Activated naive CD4-positive, alpha-beta T cell treated with anti-CD3 and anti-CD28 coated beads, Interleukin-2, amount 50 U/mL, for 72 hours (primary cell): ENCODE measurements around the gene CD24. TPM values are rescaled to one million over a fixed set of nuclear protein-coding genes. Genes with fewer than 3 reads are reported as not detected.
"Not testable (repeated sequence)": the region's sequence is repeated elsewhere in the genome, so short reads cannot be mapped to it uniquely, and the experiment has no call there.

Experiments used
- ATAC-seq, 2 donors: fragments of 150-1000 bp; cut with Tn5 transposase; 2 replicates each; pipeline ENCODE4 v1.10.0; 2021; ENCODE audit warnings: mild to moderate bottlenecking in 2 of 2, moderate library complexity in 2 of 2
- DNase-seq, 2 donors: peaks; one replicate each; pipeline ENCODE4 v3.0.0; 2021 to 2022; ENCODE audit warnings: low spot score in 2 of 2
- H3K27ac Mint-ChIP-seq, 2 donors: one replicate each; pipeline ENCODE4 v1.8.0; 2022; ENCODE audit warnings: mild to moderate bottlenecking in 2 of 2, mixed read lengths in 2 of 2
- H3K36me3 Mint-ChIP-seq, 2 donors: one replicate each; pipeline ENCODE4 v1.8.0; 2022; ENCODE audit warnings: mixed read lengths in 2 of 2
- H3K9me3 Mint-ChIP-seq, 2 donors: one replicate each; pipeline ENCODE4 v1.8.0; 2022; ENCODE audit warnings: mixed read lengths in 2 of 2
- total RNA-seq, 2 donors: library from RNA; stranded (reverse); gene quantifications; one replicate each; pipeline ENCODE4 v1.2.3, GENCODE V29; 2022

CD24 gene
- total RNA-seq, result 1 to 10 TPM in 1 of 2 donors, under 1 TPM in 1; 0.89 to 1.9 TPM

- no peaks in the 10 kb centered on the region for H3K9me3 Mint-ChIP-seq
- ATAC-seq (peak; percentile 13 to 31), DNase-seq (peak in 1 of 2 donors; percentile 19)
- H3K36me3 Mint-ChIP-seq, result no peaks in the 10 kb centered on the region
- H3K27ac Mint-ChIP-seq, result no peak within 1 kb of the TSS
Measured at GRCh38 chr6:106974336-106974998, at the start of gene CD24. CD24 (minus strand) TSS chr6:106974729; CDS start chr6:106974646, 83 bp downstream.

GRCh38 chr6:107021446-107022185 lies 47.1 kb upstream of the CD24 start:
- no peak for DNase-seq
- peak overlapping the region in 1 of 2 donors; percentile 19 for H3K27ac Mint-ChIP-seq
- H3K9me3 Mint-ChIP-seq, result no peaks in the 10 kb centered on the region
- ATAC-seq, result no peak
- no peaks in the 10 kb centered on the region for H3K36me3 Mint-ChIP-seq

GRCh38 chr6:107020239-107020638 lies 45.7 kb upstream of the CD24 start:
- ATAC-seq, result no peak
- Mint-ChIP-seq H3K36me3 (no peaks in the 10 kb centered on the region), H3K9me3 (no peaks in the 10 kb centered on the region), H3K27ac (no peak overlapping the region)
- DNase-seq, result no peak

DNA sequence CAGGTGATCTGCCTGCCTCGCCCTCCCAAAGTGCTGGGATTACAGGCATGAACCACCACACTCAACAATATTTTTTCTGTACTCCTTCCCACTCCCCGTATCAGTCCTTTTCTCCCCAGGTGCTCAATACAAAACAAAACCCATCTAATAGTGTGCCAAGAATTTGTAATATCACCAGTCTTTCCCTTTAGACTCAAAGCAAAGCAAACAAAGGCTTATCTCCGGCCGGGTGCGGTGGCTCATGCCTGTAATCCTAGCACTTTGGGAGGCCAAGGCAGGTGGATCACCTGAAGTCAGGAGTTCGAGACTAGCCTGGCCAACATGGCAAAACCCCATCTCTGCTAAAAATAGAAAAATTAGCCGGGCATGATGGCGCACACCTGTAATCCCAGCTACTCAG lies 45.1 kb upstream of the CD24 start:
- H3K27ac Mint-ChIP-seq, result peak overlapping the region in 1 of 2 donors; percentile 85
- H3K9me3 Mint-ChIP-seq, ATAC-seq, DNase-seq, H3K36me3 Mint-ChIP-seq: not testable (repeated sequence)

GRCh38 chr6:107019047-107019446 lies 44.5 kb upstream of the CD24 start:
- H3K9me3 Mint-ChIP-seq, result no peaks in the 10 kb centered on the region
- ATAC-seq (no peak), DNase-seq (no peak)
- no peaks in the 10 kb centered on the region for H3K36me3 Mint-ChIP-seq
- no peak overlapping the region for H3K27ac Mint-ChIP-seq

- Mint-ChIP-seq H3K36me3 (no peaks in the 10 kb centered on the region), H3K27ac (no peak overlapping the region), H3K9me3 (no peaks in the 10 kb centered on the region)
- DNase-seq (no peak), ATAC-seq (no peak)
Measured at GRCh38 chr6:107009499-107009898, 35.0 kb upstream of the CD24 start.

- no peaks in the 10 kb centered on the region for H3K36me3 Mint-ChIP-seq
- peak; percentile 53 to 70 for ATAC-seq
- H3K27ac Mint-ChIP-seq, result peak overlapping the region; percentile 30 to 40
Measured at GRCh38 chr6:106997392-106998158, 23.0 kb upstream of the CD24 start.

GRCh38 chr6:106995640-106996039 lies 21.1 kb upstream of the CD24 start:
- no peak for ATAC-seq
- no peaks in the 10 kb centered on the region for H3K36me3 Mint-ChIP-seq
- no peak overlapping the region for H3K27ac Mint-ChIP-seq
- DNase-seq, result no peak
- H3K9me3 Mint-ChIP-seq, result no peaks in the 10 kb centered on the region

More at GRCh38 chr6:106997392-106998158, 23.0 kb upstream of the CD24 start:
- no peaks in the 10 kb centered on the region for H3K9me3 Mint-ChIP-seq
- peak in 1 of 2 donors; percentile 69 for DNase-seq

DNA sequence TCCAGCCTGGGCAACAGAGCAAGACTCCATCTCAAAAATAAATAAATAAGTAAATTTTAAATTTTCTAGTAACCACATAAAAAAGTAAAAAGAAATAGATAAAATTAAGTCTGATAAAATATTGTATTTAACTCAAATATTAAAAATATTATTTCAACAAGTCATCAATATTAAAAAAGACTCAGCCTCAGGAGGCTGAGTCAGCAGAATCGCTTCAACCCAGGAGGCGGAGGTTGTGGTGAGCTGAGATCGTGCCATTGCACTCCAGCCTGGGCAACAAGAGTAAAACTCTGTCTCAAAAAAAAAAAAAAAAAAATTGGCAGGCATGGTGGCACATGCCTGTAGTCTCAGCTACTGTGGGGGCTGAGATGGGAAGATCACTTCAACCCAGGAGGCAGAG lies 15.2 kb upstream of the CD24 start:
- not testable (repeated sequence) for DNase-seq, ATAC-seq, H3K27ac Mint-ChIP-seq, H3K9me3 Mint-ChIP-seq, H3K36me3 Mint-ChIP-seq

DNA sequence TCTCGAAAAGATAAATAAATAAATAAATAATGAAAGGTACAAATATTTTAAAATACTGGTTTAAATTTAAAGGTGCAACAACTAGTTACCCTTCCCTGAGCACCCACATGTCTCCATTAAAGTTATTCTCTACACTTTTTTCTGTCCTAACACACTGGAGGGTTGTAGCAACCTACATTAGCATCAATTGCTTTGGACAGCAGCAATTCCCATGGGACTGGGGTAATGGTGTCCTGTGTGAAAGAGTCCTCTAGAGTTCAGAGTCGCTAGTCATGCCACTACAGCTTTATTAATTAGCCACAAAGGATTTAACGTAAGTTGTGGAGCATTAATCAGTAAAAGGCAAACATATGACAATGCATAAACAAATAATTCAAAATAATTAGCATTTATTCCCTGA lies 14.1 kb upstream of the CD24 start:
- Mint-ChIP-seq H3K36me3 (no peaks in the 10 kb centered on the region), H3K9me3 (no peaks in the 10 kb centered on the region), H3K27ac (no peak overlapping the region)
- ATAC-seq (no peak), DNase-seq (no peak)

DNA sequence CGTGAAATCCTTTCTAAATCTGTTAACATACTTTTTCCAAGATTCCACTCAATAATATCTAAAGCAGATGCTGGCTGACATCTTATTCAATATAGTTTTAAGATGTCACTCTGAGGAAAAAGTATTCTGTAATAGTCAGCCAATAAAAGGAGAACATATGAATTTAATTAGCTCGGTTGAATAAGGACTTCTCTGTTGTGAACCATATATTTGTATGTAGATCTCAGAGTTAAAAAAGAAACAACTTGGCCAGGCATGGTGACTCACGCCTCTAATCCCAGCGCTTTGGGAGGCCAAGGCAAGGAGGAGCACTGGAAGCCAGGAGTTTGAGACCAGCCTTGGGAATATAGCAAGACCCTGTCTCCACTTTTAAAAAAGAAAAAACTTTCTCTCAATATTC lies 7.4 kb upstream of the CD24 start:
- Mint-ChIP-seq H3K27ac (no peak overlapping the region), H3K9me3 (no peaks in the 10 kb centered on the region), H3K36me3 (no peaks in the 10 kb centered on the region)
- DNase-seq (no peak), ATAC-seq (no peak)

DNA sequence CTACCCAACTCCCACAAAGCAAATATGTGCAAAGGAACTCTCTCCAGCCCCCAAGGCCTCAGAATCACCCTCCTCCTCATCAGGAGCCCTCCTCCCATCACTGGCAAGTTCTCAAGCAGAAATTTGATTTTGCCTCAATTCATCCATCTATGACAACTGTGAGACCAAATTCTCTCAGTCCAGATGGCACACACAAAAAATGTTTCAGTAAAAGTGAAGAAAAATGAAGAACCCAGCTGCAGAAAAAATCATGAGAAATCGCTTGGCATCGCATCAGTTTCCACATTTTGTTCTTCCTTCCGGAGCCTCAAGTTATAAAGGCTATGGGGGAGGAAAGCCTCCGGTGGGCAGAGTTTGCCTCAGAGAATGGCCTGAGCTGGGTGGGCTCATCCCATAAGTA lies 6.4 kb upstream of the CD24 start:
- Mint-ChIP-seq H3K27ac (peak overlapping the region in 1 of 2 donors; percentile 70), H3K36me3 (no peaks in the 10 kb centered on the region), H3K9me3 (no peaks in the 10 kb centered on the region)
- ATAC-seq (no peak), DNase-seq (no peak)

DNA sequence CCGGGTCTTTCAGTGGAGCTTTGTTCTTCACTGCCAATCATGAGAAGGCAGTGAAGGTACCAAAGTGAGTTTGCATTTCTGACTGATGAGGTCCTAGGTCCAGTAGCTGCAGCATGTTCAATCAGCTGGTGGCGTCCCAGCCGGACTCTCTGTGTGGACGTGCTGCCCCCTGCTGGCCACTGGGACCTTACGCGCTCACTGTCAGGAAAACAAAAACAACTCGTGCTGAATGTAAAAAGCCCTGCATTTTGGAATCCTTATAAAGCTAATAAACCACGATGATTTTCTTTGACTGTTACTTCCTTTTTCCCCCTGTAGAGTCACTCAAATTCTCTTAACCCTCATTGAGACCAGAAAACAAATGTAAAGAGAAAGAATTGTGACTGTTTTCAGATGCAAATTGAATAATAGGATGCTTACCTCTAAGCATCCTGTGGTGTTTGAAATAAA lies 4.9 kb upstream of the CD24 start:
- Mint-ChIP-seq H3K27ac (no peak overlapping the region), H3K36me3 (no peaks in the 10 kb centered on the region), H3K9me3 (no peaks in the 10 kb centered on the region)
- DNase-seq (peak; percentile 65 to 85), ATAC-seq (peak; percentile 71 to 74)

DNA sequence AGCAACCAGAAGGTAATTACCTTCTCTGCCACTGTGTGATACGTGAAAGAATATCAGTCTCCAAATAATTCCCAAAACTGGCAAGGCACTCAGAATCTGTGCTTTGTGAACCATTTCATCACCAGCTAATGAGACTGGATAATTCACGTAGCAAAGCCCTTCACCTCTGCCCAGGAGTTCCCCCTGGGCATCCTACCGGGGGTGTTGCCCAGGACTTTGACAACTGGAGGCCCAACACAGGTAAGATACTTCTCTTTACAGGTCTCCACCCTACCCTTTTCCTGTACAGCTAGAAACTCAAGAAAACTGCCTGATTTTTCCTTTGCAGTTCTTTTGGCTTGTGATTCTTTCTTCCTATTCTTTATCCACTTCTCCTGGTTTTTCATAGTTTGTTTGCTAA lies 2.7 kb upstream of the CD24 start:
- DNase-seq, result no peak
- no peaks in the 10 kb centered on the region for H3K36me3 Mint-ChIP-seq
- ATAC-seq, result no peak
- no peaks in the 10 kb centered on the region for H3K9me3 Mint-ChIP-seq
- H3K27ac Mint-ChIP-seq, result no peak overlapping the region

DNA sequence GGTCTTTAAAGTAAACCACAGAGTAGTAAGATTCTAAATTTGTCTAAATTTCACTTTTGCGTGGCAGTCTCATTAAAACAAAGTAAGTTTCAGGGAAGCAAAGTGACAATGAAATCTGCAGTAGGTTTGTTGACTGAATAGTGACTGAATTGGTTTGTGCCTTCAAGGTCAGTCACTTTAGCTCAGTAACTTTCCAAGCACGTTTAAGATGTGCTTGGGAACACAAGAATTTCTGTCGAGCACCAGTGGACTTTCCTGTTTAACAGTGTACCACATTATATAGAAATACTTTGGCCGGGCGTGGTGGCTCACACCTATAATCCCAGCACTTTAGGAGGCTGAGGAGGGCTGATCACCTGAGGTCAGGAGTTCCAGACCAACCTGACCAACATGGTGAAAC lies 1.7 kb upstream of the CD24 start:
- H3K36me3 Mint-ChIP-seq, result no peaks in the 10 kb centered on the region
- ATAC-seq, result no peak
- no peaks in the 10 kb centered on the region for H3K9me3 Mint-ChIP-seq
- DNase-seq, result no peak
- H3K27ac Mint-ChIP-seq, result no peak overlapping the region

DNA sequence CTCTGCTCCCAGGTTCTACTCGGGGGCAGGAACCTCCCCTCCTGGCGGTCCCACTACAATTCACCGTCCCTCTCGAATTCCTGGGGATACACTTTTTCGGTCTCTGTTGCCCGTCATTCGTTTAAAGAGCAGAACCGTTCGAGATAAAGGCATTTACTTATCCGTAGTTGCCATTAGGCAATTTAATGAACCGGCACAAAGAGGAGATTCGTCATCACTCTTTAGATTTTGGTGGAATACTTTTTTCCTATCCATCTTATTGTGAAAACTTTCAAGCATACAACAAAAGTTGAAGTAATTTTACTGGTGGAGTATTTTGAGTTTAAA lies 1.2 kb upstream of the CD24 start:
- no peak for DNase-seq
- no peaks in the 10 kb centered on the region for H3K9me3 Mint-ChIP-seq
- no peak overlapping the region for H3K27ac Mint-ChIP-seq
- no peak for ATAC-seq
- H3K36me3 Mint-ChIP-seq, result no peaks in the 10 kb centered on the region

GRCh38 chr6:106974999-106975737 lies 639 bp upstream of the CD24 start:
- ATAC-seq, result peak; percentile 56 to 60
- peak in 1 of 2 donors; percentile 13 for DNase-seq
- no peaks in the 10 kb centered on the region for H3K9me3 Mint-ChIP-seq
- H3K36me3 Mint-ChIP-seq, result no peaks in the 10 kb centered on the region
- H3K27ac Mint-ChIP-seq, result no peak overlapping the region
